Ovary (tissue), 3 donors: Measurements from ENCODE around the gene WWTR1.

ENCODE experiments used
- CTCF ChIP-seq, 3 donors: fragments of 450-650 bp in 2 of 3; fragments of 200-600 bp in 1 of 3; IDR thresholded peaks; one replicate each; pipeline versions ENCODE4 v1.5.1 to v1.8.0; 2016 to 2022; ENCODE audit warnings: antibody characterized with exemption in 3 of 3, mild to moderate bottlenecking in 1 of 3
- POLR2A ChIP-seq: fragments of 450-650 bp; IDR thresholded peaks from one replicate; pipeline ENCODE4 v1.6.1; 2017; ENCODE audit warnings: antibody characterized with exemption, mild to moderate bottlenecking, moderate library complexity
- donor health status: DM: no; HTN: no; CAD: no.

GRCh38 chr3:149575213-149575960 is 82.4 kb downstream of the WWTR1 start:
- TF ChIP-seq POLR2A (no peak), CTCF (IDR thresholded peaks at IDR 0.05) (no peak)
